NB4 (cell line): ENCODE results near the gene CBFA2T3.

Source experiments
- CTCF ChIP-seq: IDR thresholded peaks from one replicate; pipeline ENCODE4 v1.5.1; 2012; ENCODE audit warnings: low read depth, low read length
- MAX ChIP-seq: IDR thresholded peaks from 2 replicates; pipeline ENCODE4 v1.6.1; 2011; ENCODE audit warnings: low read depth, low read length
- MYC ChIP-seq: IDR thresholded peaks from 2 replicates; pipeline ENCODE4 v1.6.1; 2011; ENCODE audit warnings: low read depth, low read length
- POLR2A ChIP-seq: IDR thresholded peaks from 2 replicates; pipeline ENCODE4 v1.6.1; 2011; ENCODE audit warnings: mild to moderate bottlenecking; ENCODE audit not compliant: insufficient read length; ENCODE audit errors: extremely low read depth

GRCh38 chr16:88905563-88905962, 71.4 kb downstream of the CBFA2T3 start:
- no peak for TF ChIP-seq CTCF
- TF ChIP-seq POLR2A: no peak
- no peak for TF ChIP-seq MAX
- TF ChIP-seq MYC: no peak
